HuH-7 (cell line): ENCODE results near the gene SPTB.

ENCODE experiments used
- DNase-seq: peaks from one replicate; pipeline ENCODE4 v3.0.0; 2011; ENCODE audit warnings: low spot score

The SPTB gene

GRCh38 chr14:64728856-64729255, 150.9 kb downstream of the SPTB start:
- no peak for DNase-seq

- no peak for DNase-seq
Measured at GRCh38 chr14:64728106-64728505, 151.6 kb downstream of the SPTB start.

- no peak for DNase-seq
Measured at GRCh38 chr14:64727551-64728071, 152.1 kb downstream of the SPTB start.

- no peak for DNase-seq
Measured at GRCh38 chr14:64726585-64726890, 153.2 kb downstream of the SPTB start.

GRCh38 chr14:64725879-64726584, 153.7 kb downstream of the SPTB start:
- DNase-seq: no peak

GRCh38 chr14:64725261-64725815, 154.4 kb downstream of the SPTB start:
- no peak for DNase-seq

- no peak for DNase-seq
Measured at GRCh38 chr14:64724578-64724930, 155.2 kb downstream of the SPTB start.

- DNase-seq: no peak
Measured at GRCh38 chr14:64723691-64724577, 155.8 kb downstream of the SPTB start.

GRCh38 chr14:64722842-64723447, 156.8 kb downstream of the SPTB start:
- DNase-seq: no peak

- no peak for DNase-seq
Measured at GRCh38 chr14:64721899-64722298, 157.8 kb downstream of the SPTB start.

- no peak for DNase-seq
Measured at GRCh38 chr14:64721391-64721791, 158.3 kb downstream of the SPTB start.

- no peak for DNase-seq
Measured at GRCh38 chr14:64720131-64720576, 159.6 kb downstream of the SPTB start.

- no peak for DNase-seq
Measured at GRCh38 chr14:64719601-64720000, 160.1 kb downstream of the SPTB start.

GRCh38 chr14:64718762-64719161, 160.9 kb downstream of the SPTB start:
- no peak for DNase-seq

GRCh38 chr14:64717870-64718269, 161.8 kb downstream of the SPTB start:
- no peak for DNase-seq

GRCh38 chr14:64715628-64716412, 163.9 kb downstream of the SPTB start:
- no peak for DNase-seq

GRCh38 chr14:64715146-64715627, 164.5 kb downstream of the SPTB start:
- DNase-seq: no peak

- DNase-seq: no peak
Measured at GRCh38 chr14:64714432-64715025, 165.2 kb downstream of the SPTB start.

GRCh38 chr14:64713677-64714076, 166.0 kb downstream of the SPTB start:
- DNase-seq: no peak

- DNase-seq: no peak
Measured at GRCh38 chr14:64711039-64711438, 168.7 kb downstream of the SPTB start.

- no peak for DNase-seq
Measured at GRCh38 chr14:64709126-64709525, 170.6 kb downstream of the SPTB start.
